Fibroblast of pulmonary artery (primary cell): ENCODE results near the gene PGAM2.
A peak's percentile ranks its signal among the peaks of the same experiment; 100 is the strongest.
"Not testable (repeated sequence)": the region's sequence is repeated elsewhere in the genome, so short reads cannot be mapped to it uniquely, and the experiment has no call there.

Experiments
- DNase-seq: peaks from one replicate; pipeline ENCODE4 v3.0.0-alpha.2; 2010; ENCODE audit warnings: low read depth
- H3K4me3 ChIP-seq: replicated peaks from 2 replicates; pipeline ENCODE4 v1.5.1; 2011; ENCODE audit warnings: low read depth, mild to moderate bottlenecking, control low read depth, low read length, moderate library complexity
- TF ChIP-seq, protein P1 (sequence below): IDR thresholded peaks from 2 replicates; pipeline ENCODE4 v1.5.1; 2011; ENCODE audit warnings: mild to moderate bottlenecking, control low read depth, low read length, inconsistent platforms; ENCODE audit errors: missing control alignments

Gene PGAM2

DNA sequence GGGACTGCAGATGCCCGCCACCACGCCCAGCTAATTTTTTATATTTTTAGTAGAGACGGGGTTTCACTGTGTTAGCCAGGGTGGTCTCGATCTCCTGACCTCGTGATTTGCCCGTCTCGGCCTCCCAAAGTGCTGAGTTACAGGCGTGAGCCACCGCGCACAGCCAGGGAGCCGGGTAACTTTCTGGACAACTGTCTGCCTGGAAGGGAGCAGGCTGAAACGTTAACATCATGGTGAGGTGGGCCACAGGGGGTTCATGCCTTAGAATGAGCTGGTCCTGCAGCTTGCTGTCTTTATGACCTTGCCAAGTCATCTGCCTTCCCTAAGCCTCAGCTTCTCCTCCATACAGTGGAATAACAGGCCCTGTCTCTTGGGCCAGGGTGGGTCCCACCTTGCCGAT is 34.0 kb downstream of the PGAM2 start:
- H3K4me3 ChIP-seq, DNase-seq: not testable (repeated sequence)

GRCh38 chr7:44030029-44030428 is 35.3 kb downstream of the PGAM2 start:
- not testable (repeated sequence) for H3K4me3 ChIP-seq, DNase-seq

DNA sequence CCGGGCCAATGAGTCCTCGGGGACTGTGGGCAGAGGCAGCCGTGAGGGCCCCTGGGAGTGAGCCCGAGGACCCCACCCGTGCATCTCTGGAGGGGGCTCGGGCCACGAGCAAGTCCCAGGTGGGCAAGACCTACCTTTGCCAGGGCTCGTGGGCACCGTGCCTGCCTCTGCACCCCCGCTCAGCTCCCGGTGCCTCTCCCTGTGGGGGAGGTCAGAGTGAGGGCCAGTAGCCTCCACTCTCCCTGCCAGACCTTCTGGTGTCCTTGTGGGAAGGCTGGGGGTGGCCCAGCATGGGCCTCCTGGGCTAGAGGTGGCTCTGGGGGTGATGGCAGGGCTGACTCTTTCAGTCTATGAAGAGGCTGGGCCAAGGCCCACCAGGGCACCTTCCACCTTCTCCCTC is 35.9 kb downstream of the PGAM2 start:
- H3K4me3 ChIP-seq, DNase-seq: not testable (repeated sequence)

DNA sequence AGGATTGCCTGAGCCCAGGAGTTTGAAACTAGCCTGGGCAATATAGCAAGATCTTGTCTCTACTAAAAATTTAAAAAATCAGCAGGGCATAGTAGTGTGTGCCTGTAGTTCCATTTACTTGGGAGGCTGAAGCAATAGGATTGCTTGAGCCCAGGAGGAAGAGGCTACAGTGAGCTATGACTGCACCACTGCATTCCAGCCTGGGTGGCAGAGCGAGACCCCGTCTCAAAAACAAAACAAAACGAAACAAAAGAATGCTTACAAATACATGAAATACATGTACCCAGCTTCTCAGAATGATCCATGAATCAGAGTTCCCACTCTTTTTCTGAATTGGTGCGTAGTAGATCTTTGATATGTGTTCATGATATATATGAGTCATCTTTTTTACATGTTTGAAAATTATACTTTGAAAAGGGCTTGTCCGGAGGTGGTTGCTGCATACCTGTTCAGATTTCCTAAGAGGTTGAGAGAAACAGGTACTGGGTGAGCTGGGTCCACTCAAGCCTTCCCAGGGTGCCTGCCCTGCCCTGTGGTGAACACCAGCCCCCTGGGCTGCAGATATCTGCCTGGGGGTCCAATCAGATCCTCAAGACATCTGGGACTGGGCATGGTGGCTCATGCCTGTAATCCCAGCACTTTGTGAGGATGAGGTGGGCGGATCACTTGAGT is 42.4 kb downstream of the PGAM2 start:
- H3K4me3 ChIP-seq, DNase-seq: not testable (repeated sequence)

GRCh38 chr7:44022069-44022468 is 43.3 kb downstream of the PGAM2 start:
- not testable (repeated sequence) for H3K4me3 ChIP-seq, DNase-seq

DNA sequence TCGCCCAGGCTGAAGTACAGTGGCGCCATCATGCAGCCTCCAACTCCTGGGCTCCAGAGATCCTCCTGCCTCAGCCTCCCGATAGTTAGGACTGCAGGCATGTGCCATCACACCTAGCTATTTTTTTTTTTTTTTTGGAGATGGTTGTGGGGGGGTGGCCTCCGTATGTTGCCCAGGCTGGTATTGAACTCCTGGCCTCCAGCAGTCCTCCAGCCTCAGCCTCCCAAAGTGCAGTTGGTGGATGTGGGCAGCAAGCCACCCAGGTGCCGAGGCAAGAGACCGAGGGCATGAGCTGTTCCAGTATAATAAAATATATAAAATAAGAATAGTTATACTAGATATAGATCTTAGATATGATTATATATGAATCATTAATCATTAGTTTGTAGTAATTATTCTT is 45.5 kb downstream of the PGAM2 start:
- H3K4me3 ChIP-seq, DNase-seq: not testable (repeated sequence)

DNA sequence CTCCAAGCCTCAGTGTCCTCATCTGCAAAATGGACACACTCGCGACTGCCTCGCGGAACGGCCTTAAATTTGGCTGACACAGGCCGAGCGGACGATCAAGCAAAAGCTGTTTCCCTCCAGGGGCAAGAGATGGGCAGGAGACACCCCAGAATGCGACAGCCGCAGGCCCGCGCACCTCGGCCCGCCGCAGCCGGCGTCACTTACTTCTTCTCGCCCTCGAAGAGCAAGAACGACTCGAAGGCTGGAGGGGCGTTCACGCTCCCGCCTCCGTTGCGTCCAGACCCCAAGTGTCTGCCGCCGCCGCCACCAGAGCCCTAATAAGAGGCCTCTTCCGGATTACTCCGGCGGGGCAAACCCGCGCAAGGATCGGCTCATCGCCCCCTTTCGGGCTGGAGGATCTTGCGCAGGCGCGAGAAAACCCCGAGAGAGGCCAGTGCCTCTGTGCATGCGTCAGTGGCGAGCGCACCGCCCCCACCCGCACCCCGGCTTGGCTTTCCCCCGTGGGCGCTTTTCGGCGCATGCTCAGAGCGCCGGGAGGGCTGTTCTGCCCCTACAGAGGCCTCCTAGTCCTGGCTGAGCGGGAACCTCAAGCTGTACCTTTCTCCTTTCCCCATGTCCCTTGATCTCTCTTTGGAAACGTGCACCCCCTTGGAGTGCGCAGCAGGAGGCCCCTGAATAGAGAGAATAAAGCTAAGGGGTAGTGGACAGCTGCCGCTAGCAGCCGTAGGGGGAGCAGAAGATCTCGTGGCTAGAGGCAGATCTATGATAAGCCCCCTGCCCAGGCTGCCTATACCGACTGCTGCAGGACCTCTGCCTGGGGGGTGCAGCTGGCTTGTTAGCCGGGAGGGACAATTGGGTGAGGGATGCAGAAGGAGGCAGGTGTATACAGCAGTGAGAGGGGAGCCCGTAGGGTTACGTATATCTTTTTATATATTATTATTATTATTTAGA is 46.2 kb downstream of the PGAM2 start:
- H3K4me3 ChIP-seq: peak overlapping the region; percentile 72
- TF ChIP-seq, protein P1, sequence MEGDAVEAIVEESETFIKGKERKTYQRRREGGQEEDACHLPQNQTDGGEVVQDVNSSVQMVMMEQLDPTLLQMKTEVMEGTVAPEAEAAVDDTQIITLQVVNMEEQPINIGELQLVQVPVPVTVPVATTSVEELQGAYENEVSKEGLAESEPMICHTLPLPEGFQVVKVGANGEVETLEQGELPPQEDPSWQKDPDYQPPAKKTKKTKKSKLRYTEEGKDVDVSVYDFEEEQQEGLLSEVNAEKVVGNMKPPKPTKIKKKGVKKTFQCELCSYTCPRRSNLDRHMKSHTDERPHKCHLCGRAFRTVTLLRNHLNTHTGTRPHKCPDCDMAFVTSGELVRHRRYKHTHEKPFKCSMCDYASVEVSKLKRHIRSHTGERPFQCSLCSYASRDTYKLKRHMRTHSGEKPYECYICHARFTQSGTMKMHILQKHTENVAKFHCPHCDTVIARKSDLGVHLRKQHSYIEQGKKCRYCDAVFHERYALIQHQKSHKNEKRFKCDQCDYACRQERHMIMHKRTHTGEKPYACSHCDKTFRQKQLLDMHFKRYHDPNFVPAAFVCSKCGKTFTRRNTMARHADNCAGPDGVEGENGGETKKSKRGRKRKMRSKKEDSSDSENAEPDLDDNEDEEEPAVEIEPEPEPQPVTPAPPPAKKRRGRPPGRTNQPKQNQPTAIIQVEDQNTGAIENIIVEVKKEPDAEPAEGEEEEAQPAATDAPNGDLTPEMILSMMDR: peak; percentile 44
- DNase-seq: peak; percentile 97

DNA sequence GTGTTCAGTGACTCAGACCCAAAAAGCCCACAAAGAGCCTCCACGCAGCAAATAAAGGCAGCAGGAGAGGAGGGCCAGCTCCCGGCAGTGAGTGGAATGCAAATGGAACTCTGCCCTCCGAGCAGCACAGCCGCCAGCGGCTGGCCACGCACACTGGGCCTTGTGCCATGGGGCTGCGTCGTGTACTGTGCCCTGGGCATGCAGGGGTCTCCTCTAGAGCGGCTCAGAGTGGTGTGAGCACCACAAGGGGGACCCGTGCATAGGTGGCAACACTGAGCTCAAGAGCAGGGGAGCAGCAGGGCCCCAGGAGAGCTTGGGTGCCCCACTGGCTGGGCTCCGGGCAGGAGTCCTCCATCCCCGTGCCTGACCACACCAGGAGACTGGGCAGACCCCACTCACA is 50.3 kb downstream of the PGAM2 start:
- H3K4me3 ChIP-seq, DNase-seq: not testable (repeated sequence)
